ENCODE measurements around the gene ASTN2.

DNA sequence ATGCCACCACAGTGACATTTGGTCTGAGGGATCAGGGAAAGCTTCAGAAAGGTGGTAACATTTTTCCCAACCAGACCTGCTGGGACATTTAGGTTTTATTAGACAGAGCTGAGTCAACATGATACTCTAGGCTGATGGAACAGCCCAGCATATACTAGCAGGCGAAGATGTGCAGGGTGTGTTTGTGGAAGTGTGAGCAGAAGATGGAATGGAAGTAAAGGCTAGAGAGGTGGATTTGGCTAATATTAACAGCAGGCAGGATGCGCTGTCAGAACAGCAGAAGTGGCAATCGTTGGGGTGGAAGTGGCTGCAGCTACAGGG lies 340.6 kb downstream of the ASTN2 start:
- TF ChIP-seq POLR2A (IDR thresholded peaks at IDR 0.05; ENCODE audit: low read length) (no peak), GATA1 (IDR thresholded peaks at IDR 0.05; ENCODE audit: low read depth, low read length) (no peak)

Measured in erythroblast (primary cell).